Activated CD4-positive, alpha-beta T cell treated with anti-CD3 and anti-CD28 coated beads, Interleukin-2, amount 50 U/mL, for 24 hours (primary cell): ENCODE measurements around the gene CUL9.
"Not testable (repeated sequence)": the region's sequence is repeated elsewhere in the genome, so short reads cannot be mapped to it uniquely, and the experiment has no call there.

Source experiments
- DNase-seq, 2 donors: peaks; one replicate each; pipeline ENCODE4 v3.0.0-alpha.2; 2020; ENCODE audit warnings: low read depth in 1 of 2, low spot score in 1 of 2

Gene CUL9

DNA sequence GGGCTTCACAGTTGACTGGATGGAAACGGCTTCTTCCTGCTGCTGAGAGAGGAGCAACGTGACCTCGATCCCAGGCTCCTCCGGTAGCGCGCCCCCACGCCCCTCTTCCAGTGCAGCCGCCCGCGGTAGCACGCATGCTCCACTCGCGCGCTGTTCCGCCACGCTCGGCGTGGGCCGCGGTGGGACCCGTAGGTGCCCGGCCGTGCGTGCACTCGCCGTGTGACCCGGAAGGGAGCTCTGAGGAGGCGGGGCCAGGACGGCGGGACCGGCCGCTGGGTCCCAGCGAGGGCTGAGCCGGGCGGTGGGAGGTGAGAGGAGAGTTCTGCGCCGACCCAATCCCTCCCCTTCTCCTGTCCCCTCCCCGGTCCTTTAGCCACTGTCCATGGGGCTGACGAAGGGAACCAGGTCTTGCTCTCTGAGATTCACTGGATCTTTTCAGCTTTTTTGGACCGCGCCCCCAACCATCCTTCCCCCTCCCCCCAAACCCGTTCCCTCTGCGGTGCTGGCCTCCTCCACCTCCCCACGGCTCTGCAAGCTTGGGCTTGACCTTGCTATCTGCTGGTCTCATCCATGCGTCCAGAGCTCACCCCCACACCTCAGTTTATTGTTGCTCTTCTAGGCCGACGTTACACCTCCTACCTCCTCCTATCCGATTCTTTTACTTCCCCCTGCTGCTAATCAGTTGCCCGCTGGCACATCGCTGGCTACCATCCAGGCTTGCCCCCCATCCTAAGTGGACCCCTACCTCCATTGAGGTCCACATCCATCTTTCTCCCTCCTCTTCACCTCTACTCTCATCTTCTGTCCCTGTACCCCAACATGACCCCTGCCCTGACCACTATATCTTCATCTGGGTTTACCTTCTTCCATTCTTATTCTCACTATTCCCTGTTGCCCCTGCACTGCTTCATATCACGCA, at the start of gene CUL9:
Gene CUL9 (plus strand): TSS at position 255 of the 919 bp plus-strand sequence. CDS start 2,115 bp downstream, outside the sequence.
- peak; percentile 54 to 64 for DNase-seq

DNA sequence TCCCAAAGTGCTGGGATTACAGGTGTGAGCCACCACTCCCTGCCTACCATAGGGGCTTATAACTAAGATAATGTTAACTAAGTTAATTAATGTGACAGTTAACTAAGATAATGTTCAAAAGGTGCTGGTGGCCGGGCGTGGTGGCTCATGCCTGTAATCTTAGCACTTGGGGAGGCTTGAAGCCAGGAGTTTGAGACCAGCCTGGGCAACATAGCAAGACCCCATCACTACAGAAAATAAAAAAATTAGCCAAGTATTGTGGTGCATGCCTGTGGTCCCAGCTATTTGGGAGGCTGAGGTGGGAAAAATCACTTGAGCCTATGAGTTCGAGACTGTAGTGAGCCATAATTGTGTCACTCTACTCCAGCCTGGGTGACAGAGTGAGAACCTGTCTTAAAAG, 43.7 kb upstream of the CUL9 start:
- DNase-seq = no peak

DNA sequence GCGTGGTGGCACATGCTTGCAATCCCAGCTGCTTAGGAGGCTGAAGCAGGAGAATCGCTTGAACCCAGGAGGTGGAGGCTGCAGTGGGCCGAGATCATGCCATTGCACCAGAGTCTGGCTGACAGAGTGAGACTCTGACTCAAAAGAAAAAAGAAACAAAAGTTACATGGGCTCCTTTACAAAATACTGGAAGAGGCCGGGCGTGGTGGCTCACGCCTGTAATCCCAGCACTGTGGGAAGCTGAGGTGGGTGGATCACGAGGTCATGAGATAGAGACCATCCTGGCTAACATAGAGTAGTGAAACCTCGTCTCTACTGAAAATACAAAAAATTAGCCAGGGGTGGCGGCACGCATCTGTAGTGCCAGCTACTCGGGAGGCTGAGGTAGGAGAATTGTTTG, 42.0 kb upstream of the CUL9 start:
- not testable (repeated sequence) for DNase-seq

- DNase-seq = no peak
Observed at GRCh38 chr6:43141644-43142043, 40.4 kb upstream of the CUL9 start.

- no peak for DNase-seq
Observed at GRCh38 chr6:43142101-43142500, 39.9 kb upstream of the CUL9 start.

DNA sequence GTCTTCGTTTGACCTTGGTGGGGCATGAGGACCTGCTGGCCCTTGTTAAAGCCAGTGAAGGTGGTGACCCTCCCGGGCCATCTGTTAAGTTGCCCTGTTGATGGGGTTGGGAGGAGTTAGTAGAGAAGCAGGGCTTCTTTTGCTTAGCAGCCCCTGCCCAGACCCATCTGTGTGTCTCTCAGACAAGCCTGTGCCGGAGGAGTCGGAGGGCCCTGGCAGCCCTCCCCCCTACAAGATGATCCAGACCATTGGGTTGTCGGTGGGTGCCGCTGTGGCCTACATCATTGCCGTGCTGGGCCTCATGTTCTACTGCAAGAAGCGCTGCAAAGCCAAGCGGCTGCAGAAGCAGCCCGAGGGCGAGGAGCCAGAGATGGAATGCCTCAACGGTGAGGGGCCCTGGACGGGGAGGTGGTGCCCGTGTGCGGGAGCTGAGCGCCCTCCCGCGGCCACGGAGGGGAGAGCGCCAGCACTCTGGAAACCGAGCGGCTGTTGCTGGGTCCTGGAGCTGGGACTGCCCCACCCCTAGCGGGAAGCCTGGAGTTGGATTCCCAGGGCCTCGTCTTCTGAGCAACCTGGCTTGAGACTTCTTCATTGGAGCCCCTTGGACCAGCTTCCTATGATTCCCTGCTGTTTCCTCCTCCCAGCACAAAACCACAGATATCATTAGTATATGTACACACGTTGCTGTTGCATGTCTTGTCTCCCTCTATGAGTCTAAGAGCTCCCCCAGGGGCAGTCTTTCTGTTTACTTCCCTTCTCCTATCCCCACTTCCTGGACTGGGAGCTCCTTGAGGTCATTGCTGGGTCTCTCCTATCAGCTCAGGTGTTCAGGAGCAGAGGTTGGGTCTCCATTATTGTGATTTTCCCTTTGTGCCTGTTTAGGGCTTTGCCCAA, 38.5 kb upstream of the CUL9 start:
- DNase-seq = peak; percentile 59 to 64

DNA sequence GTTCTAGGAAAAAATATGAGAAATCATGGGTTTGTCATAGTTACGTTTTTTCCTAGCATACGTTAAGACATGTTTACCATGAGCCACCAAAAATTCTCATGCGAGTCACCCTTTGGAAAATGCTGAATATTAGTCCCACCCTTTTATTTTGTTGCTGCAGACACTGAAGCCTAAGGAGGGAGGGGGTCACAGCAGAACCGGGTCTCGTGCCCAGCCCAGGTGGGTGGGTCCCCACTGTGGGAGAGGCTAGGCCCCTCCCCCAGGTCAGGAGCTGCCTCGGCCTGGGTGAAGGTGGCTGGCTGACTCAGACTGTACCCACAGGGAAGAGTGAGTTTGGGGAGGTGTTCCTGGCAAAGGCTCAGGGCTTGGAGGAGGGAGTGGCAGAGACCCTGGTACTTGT, 37.1 kb upstream of the CUL9 start:
- DNase-seq = no peak

- DNase-seq = no peak
Observed at GRCh38 chr6:43146261-43146660, 35.7 kb upstream of the CUL9 start.

DNA sequence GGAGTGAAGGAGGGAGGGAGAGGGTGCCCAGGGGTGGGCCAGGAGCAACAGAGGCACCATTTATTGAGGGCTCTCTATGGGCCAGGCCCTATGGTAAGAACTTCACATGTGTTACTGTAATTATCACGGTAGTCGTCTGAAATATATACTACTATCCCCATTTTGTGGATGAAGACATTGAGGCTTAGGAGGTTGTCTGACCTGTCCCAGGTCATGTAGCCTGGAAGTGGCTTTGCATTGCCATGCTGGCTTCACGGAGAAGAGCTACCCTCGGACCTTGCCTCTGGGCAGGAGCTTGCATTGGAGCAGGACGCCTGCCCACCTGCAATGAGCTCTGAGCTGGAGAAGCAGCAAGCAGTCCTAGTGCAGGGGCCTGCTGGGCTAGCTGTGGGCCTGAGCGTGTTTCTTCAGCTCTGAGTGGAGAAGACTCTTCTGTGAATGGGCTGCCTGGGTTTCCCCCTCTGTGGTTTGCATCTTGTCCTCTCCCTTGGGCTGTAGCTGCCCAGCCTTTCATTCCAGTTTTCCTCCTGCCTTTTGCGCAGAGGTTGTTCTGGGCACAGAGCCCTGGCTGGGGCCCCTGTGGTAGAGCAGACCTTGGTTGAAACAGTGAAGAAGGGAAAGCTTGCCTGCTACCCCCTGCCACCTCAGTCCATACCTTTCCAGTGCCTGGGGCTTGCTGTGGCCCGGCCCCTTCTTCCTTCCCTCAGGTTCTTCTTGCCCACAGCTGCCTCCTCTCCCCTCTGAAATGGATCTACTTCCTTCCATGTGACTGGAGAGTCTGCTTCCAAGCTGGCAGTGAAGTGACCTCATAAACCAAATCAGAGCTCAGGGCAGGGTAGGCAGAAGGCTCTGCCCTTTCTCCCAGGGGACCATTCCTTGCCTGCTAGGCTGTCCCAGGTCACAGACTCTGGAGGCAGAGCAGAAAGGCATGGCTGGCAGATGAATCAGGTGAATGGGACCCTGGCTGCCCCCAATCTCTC, 35.0 kb upstream of the CUL9 start:
- no peak for DNase-seq

DNA sequence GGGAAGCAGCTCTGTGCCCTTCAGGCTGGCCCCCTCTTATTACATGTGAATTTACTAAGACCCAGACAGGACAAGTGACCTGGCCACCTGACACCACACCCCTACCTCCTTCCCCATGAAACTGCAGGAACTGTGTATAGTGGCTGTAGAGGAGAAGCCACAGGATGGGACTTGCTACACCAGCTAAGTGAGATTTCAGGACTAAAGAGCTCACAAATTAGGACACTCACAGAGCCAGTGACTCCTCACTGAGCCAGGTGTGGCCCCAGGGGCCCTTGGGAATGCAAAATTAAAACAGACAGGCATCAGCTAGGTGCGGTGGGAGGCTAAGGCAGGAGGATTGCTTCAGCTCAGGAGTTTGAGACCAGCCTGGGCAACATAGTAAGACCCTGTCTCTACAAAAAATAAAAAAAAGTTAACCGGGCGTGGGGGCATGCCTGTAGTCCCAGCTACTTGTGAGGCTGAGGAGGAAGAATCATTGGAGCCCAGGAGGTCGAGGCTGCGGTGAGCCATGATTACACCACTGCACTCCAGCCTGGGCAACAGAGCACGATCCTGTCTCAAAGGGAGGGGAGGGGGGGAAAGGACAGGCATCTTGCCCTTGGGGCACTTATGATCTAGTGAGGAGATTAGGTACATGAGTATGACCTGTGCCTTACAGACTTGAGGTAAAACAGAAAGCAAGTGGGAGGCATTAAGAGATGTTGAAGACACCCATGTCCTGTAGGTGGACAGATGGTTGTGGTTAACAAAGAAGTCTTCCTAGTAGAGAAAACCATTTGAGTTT, 34.1 kb upstream of the CUL9 start:
- no peak for DNase-seq

DNA sequence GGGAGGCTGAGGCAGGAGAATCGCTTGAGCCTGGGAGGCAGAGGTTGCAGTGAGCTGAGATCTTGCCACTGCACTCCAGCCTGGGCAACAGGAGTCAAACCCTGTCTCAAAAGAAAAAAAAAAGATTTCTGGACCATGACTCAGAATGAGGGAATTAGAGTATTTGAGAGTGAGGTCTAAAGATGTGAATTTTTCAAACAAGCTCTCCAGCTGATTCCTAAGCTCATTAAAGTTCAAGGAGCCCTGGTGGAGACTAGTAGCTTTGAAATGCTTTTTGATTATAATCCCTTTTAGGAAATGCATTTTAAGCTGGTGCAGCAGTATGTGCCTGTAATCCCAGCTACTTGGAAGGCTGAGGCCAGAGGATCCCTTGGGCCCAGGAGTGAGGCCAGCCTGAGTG, 32.7 kb upstream of the CUL9 start:
- no peak for DNase-seq

GRCh38 chr6:43150051-43150751, 31.8 kb upstream of the CUL9 start:
- no peak for DNase-seq

DNA sequence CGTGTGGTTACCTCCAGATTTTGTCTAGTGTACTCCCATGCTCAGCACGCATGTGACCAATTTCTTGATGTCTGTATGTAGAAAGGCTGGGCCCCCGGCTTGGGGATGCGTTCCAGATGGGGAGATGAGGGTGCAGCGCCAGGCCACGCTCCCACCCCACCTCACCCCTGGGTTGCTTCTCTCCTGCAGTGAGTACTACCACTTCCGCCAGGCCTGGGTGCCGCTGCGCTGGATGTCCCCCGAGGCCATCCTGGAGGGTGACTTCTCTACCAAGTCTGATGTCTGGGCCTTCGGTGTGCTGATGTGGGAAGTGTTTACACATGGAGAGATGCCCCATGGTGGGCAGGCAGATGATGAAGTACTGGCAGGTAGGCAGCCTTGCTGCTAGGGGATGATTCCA, 22.4 kb upstream of the CUL9 start:
- DNase-seq = no peak

DNA sequence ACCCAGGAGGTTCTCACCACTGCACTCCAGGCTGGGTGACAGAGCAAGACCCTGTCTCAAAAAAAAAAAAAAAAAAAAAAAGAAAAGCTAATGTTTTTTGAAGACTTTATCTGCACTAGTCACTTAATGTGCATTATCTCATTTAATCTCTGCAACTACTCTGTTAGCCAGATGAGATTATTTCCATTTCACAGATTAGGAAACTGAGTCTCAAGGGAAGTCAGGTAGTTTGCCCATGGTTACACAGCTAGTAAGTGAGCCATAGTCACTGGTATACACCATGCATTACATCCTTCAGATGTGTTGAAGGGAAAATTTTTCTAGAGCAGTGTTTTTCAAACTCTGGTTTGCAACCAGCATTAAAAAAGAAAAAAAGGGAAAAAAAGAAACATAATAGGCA, 18.1 kb upstream of the CUL9 start:
- DNase-seq = no peak

DNA sequence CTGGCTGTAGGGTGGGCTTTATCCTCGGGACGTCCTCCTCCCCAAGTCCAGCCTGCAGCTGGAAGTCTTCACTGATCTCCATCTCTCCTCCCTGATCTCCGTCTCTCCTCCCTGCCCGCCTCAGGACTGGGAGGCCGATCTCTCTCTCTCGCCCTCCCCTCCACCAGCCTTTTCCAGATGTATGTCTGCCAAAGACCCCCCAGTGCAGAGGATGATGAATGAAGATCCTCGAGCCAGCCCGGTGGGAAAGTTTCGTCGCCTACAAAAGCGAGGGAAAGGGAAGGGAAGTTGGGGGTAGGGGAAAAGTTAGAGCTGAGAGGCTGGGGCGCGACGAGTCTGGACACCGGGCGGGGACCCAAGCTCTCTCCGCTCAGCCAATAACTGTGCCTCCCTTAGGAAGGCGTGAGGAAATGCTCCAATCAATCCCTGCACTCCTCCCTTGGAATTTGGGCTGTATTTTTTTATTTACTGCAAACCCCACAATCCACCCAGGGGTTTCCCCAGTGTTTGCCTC, 11.5 kb upstream of the CUL9 start:
- DNase-seq = no peak

DNA sequence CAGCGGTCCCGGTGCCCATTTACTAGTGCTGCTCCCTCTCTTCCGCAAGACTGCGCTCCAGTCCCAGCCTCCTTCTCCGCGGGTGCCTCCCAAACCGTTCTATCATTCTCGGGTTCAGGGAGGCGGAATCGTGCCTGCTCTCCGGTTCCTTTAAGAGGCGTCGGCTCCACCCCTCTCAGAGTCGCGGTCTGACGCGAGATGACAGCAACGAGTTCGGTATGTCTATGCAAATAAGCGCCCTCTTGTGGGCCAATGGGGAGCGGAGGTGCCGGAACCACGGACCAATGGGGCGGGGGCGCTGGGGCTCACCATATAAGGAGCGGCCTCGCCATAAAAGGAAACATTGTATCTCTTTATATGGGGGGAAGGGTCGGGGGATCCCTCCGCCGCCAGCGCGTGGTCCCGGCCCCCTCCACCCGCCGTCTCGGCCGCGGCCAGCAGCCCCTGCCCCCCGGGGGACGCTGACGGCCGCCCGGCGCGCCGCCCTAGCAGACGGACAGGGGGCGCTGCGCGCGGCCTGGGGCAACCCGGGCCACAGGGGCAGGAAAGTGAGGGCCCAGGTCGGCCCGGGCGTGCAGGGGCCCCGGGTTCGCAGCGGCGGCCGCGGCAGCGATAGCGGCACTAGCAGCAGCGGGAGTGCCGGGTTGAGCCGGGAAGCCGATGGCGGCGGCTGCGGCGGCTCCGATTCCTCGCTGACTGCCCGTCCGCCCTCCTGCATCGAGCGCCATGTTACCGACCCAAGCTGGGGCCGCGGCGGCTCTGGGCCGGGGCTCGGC, 10.9 kb upstream of the CUL9 start, which contains the start of gene SRF:
Gene SRF (plus strand): TSS at position 339 of the 776 bp plus-strand sequence. CDS start 388 bp downstream, at position 727.
- peak; percentile 93 to 99 for DNase-seq

DNA sequence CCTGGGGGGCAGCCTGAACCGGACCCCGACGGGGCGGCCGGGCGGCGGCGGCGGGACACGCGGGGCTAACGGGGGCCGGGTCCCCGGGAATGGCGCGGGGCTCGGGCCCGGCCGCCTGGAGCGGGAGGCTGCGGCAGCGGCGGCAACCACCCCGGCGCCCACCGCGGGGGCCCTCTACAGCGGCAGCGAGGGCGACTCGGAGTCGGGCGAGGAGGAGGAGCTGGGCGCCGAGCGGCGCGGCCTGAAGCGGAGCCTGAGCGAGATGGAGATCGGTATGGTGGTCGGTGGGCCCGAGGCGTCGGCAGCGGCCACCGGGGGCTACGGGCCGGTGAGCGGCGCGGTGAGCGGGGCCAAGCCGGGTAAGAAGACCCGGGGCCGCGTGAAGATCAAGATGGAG, 10.3 kb upstream of the CUL9 start:
- DNase-seq = peak in 1 of 2 donors; percentile 24
